H9 (cell line): ENCODE measurements around the gene GRID1. TPM values are rescaled to one million over a fixed set of nuclear protein-coding genes. Genes with fewer than 3 reads are reported as not detected.

Source experiments
- DNase-seq: peaks from one replicate; pipeline ENCODE4 v3.0.0-alpha.2; 2017
- H2AFZ ChIP-seq: one replicate; pipeline ENCODE4 v1.6.1; 2013; ENCODE audit warnings: mild to moderate bottlenecking, low read length, control low read depth, moderate library complexity
- H2AK5ac ChIP-seq: 2 replicates; pipeline ENCODE4 v1.6.1; 2013; ENCODE audit warnings: low read length, control low read depth, mixed read lengths; ENCODE audit not compliant: insufficient read length
- H2BK120ac ChIP-seq: one replicate; pipeline ENCODE4 v1.6.1; 2013; ENCODE audit warnings: low read depth, mild to moderate bottlenecking, low read length, control low read depth, inconsistent platforms; ENCODE audit not compliant: poor library complexity, severe bottlenecking
- H2BK12ac ChIP-seq: 2 replicates; pipeline ENCODE4 v1.6.1; 2013; ENCODE audit warnings: low read length, control low read depth, mixed read lengths, low read depth; ENCODE audit not compliant: insufficient read length
- H2BK15ac ChIP-seq: 2 replicates; pipeline ENCODE4 v1.6.1; 2013; ENCODE audit warnings: low read depth, low read length, control low read depth
- H2BK20ac ChIP-seq: one replicate; pipeline ENCODE4 v1.6.1; 2013; ENCODE audit warnings: low read depth, mild to moderate bottlenecking, low read length, control low read depth, inconsistent platforms; ENCODE audit not compliant: poor library complexity, severe bottlenecking
- H2BK5ac ChIP-seq: 2 replicates; pipeline ENCODE4 v1.6.1; 2013; ENCODE audit warnings: low read length, control low read depth, mixed read lengths; ENCODE audit not compliant: insufficient read length
- H3K14ac ChIP-seq: 2 replicates; pipeline ENCODE4 v1.6.1; 2013; ENCODE audit warnings: low read length, control low read depth; ENCODE audit not compliant: insufficient read depth
- H3K18ac ChIP-seq: 2 replicates; pipeline ENCODE4 v1.6.1; 2013; ENCODE audit warnings: low read depth, mild to moderate bottlenecking, mixed read lengths, low read length, control low read depth; ENCODE audit not compliant: insufficient read length
- H3K23ac ChIP-seq: 2 replicates; pipeline ENCODE4 v1.6.1; 2013; ENCODE audit warnings: low read length, control low read depth, mixed read lengths, low read depth; ENCODE audit not compliant: insufficient read length
- H3K23me2 ChIP-seq: 2 replicates; pipeline ENCODE4 v1.6.1; 2013; ENCODE audit warnings: low read depth, mild to moderate bottlenecking, mixed read lengths, low read length, control low read depth; ENCODE audit not compliant: insufficient read length, poor library complexity, severe bottlenecking
- H3K27ac ChIP-seq: 2 replicates; pipeline ENCODE4 v1.5.1; 2013; ENCODE audit warnings: low read length, control low read depth, mixed read lengths, low read depth; ENCODE audit not compliant: insufficient read length
- H3K27me3 ChIP-seq: 2 replicates; pipeline ENCODE4 v1.6.1; 2013; ENCODE audit warnings: low read length, control low read depth, inconsistent platforms; ENCODE audit not compliant: insufficient read depth
- H3K4ac ChIP-seq: 2 replicates; pipeline ENCODE4 v1.6.1; 2013; ENCODE audit warnings: low read depth, mild to moderate bottlenecking, control low read depth, inconsistent platforms, low read length, moderate library complexity
- H3K4me1 ChIP-seq: 2 replicates; pipeline ENCODE4 v1.6.1; 2013; ENCODE audit warnings: low read length, control low read depth, inconsistent platforms; ENCODE audit not compliant: insufficient read depth
- H3K4me2 ChIP-seq: 2 replicates; pipeline ENCODE4 v1.6.1; 2013; ENCODE audit warnings: low read length, control low read depth, mixed read lengths; ENCODE audit not compliant: insufficient read length, insufficient read depth
- H3K56ac ChIP-seq: 2 replicates; pipeline ENCODE4 v1.6.1; 2013; ENCODE audit warnings: low read depth, mild to moderate bottlenecking, mixed read lengths, low read length, control low read depth; ENCODE audit not compliant: insufficient read length
- H3K79me1 ChIP-seq: 2 replicates; pipeline ENCODE4 v1.6.1; 2013; ENCODE audit warnings: low read depth, mild to moderate bottlenecking, moderate library complexity, low read length, control low read depth, inconsistent platforms; ENCODE audit not compliant: insufficient read depth, poor library complexity, severe bottlenecking
- H3K79me2 ChIP-seq: 2 replicates; pipeline ENCODE4 v1.6.1; 2013; ENCODE audit warnings: low read length, control low read depth, inconsistent platforms; ENCODE audit not compliant: insufficient read depth
- H3K9ac ChIP-seq: 2 replicates; pipeline ENCODE4 v1.6.1; 2013; ENCODE audit warnings: low read length, control low read depth, mixed read lengths; ENCODE audit not compliant: insufficient read length; ENCODE audit errors: extremely low read depth
- H3K9me3 ChIP-seq: one replicate; pipeline ENCODE4 v1.6.1; 2013; ENCODE audit warnings: low read depth, low read length, inconsistent platforms; ENCODE audit not compliant: control insufficient read depth
- H3T11ph ChIP-seq: one replicate; pipeline ENCODE4 v1.6.1; 2013; ENCODE audit warnings: mild to moderate bottlenecking, low read length, control low read depth, inconsistent platforms
- H4K20me1 ChIP-seq: one replicate; pipeline ENCODE4 v1.6.1; 2013; ENCODE audit not compliant: control insufficient read depth, insufficient read length, insufficient read depth
- H4K5ac ChIP-seq: 2 replicates; pipeline ENCODE4 v1.6.1; 2013; ENCODE audit warnings: low read depth, mild to moderate bottlenecking, mixed read lengths, low read length, control low read depth; ENCODE audit not compliant: insufficient read length
- H4K8ac ChIP-seq: replicated peaks from 2 replicates; pipeline ENCODE4 v1.6.1; 2013; ENCODE audit warnings: low read length, control low read depth, mixed read lengths, low read depth; ENCODE audit not compliant: insufficient read length
- H4K91ac ChIP-seq: 2 replicates; pipeline ENCODE4 v1.6.1; 2013; ENCODE audit warnings: low read depth, mild to moderate bottlenecking, moderate library complexity, mixed read lengths, low read length, control low read depth; ENCODE audit not compliant: insufficient read length
- H3K27ac Mint-ChIP-seq, 3 experiments: 2 replicates in 2 of 3; 3 replicates in 1 of 3; pipeline ENCODE4 v1.8.0; 2020 to 2021; ENCODE audit warnings: mixed read lengths in 3 of 3, mild to moderate bottlenecking in 1 of 3, moderate library complexity in 1 of 3
- H3K27me3 Mint-ChIP-seq: 2 replicates; pipeline ENCODE4 v1.8.0; 2021; ENCODE audit warnings: low read depth, mild to moderate bottlenecking, moderate library complexity, mixed read lengths
- H3K36me3 Mint-ChIP-seq, 3 experiments: 2 replicates in 2 of 3; 3 replicates in 1 of 3; pipeline ENCODE4 v1.8.0; 2020 to 2021; ENCODE audit warnings: low read depth in 3 of 3, mixed read lengths in 3 of 3; ENCODE audit not compliant: insufficient read depth in 1 of 3
- H3K4me1 Mint-ChIP-seq, 2 experiments: 2 replicates each; pipeline ENCODE4 v1.8.0; 2020; ENCODE audit warnings: mixed read lengths in 2 of 2
- H3K4me3 Mint-ChIP-seq, 2 experiments: 2 replicates in 1 of 2; 3 replicates in 1 of 2; pipeline ENCODE4 v1.8.0; 2020 to 2021; ENCODE audit warnings: mild to moderate bottlenecking in 2 of 2, mixed read lengths in 2 of 2, moderate library complexity in 1 of 2
- H3K9me3 Mint-ChIP-seq, 2 experiments: 2 replicates in 1 of 2; 3 replicates in 1 of 2; pipeline ENCODE4 v1.8.0; 2020; ENCODE audit warnings: mild to moderate bottlenecking in 2 of 2, mixed read lengths in 2 of 2, moderate library complexity in 1 of 2
- CTCF ChIP-seq: fragments of 200-600 bp; sonication (generic); conservative IDR thresholded peaks from 3 replicates; pipeline ENCODE4 v1.8.0; 2021; ENCODE audit warnings: antibody characterized with exemption, mild to moderate bottlenecking
- WGBS: extraction: QIAGEN DNeasy Blood & Tissue Kit; methylation state at CpG from one replicate; pipeline ENCODE4 v1.1.7; 2013; ENCODE audit warnings: missing lambda C conversion rate, low lambda C conversion rate, mixed read lengths; ENCODE audit not compliant: insufficient read length; ENCODE audit errors: extremely low coverage; 5-methylcytosine and 5-hydroxymethylcytosine counted together
- total RNA-seq: library from RNA; stranded (reverse); gene quantifications from 2 replicates; pipeline ENCODE4 v1.2.1, GENCODE V29; 2021

GRID1 gene
- total RNA-seq, 1 experiment from 2014 or later, result 0.35 TPM

GRCh38 chr10:85761906-85762445 is 604.6 kb downstream of the GRID1 start:
- H3K27ac Mint-ChIP-seq, result no peak overlapping the region
- H3T11ph ChIP-seq, result no peak overlapping the region
- no peak overlapping the region for H2AK5ac ChIP-seq
- no peak overlapping the region for H4K91ac ChIP-seq
- no peak overlapping the region for H2BK20ac ChIP-seq
- no peaks in the 10 kb centered on the region for H4K20me1 ChIP-seq
- H3K4me3 Mint-ChIP-seq, result no peak overlapping the region
- no peak for TF ChIP-seq CTCF
- H3K9ac ChIP-seq, result no peak overlapping the region
- no peaks in the 10 kb centered on the region for H3K23me2 ChIP-seq
- H3K4me1 ChIP-seq, result no peaks in the 10 kb centered on the region
- no peak overlapping the region for H3K4me2 ChIP-seq
- H2AFZ ChIP-seq, result no peak overlapping the region
- H4K5ac ChIP-seq, result no peak overlapping the region
- no peak overlapping the region for H2BK5ac ChIP-seq
- no peak overlapping the region for H2BK15ac ChIP-seq
- H3K9me3 Mint-ChIP-seq, result no peaks in the 10 kb centered on the region
- H3K9me3 ChIP-seq, result no peaks in the 10 kb centered on the region
- H3K79me2 ChIP-seq, result no peaks in the 10 kb centered on the region
- no peaks in the 10 kb centered on the region; a peak in 1 of 4 replicates for H3K4me1 Mint-ChIP-seq
- no CpG with 5 or more reads among the region's 3 CpGs for WGBS
- no peak for DNase-seq
- no peaks in the 10 kb centered on the region for H3K27me3 ChIP-seq
- no peak overlapping the region for H3K27ac ChIP-seq
- no peaks in the 10 kb centered on the region for H3K36me3 Mint-ChIP-seq
- no peaks in the 10 kb centered on the region; the same call in none of the 2 replicates for H3K27me3 Mint-ChIP-seq
- H4K8ac ChIP-seq, result no peak overlapping the region
- H3K4ac ChIP-seq, result no peak overlapping the region
- no peak overlapping the region for H3K18ac ChIP-seq
- H3K14ac ChIP-seq, result no peak overlapping the region
- H2BK120ac ChIP-seq, result no peak overlapping the region
- H3K23ac ChIP-seq, result no peak overlapping the region
- no peak overlapping the region for H2BK12ac ChIP-seq
- no peak overlapping the region for H3K56ac ChIP-seq
- H3K79me1 ChIP-seq, result no peaks in the 10 kb centered on the region
